ENCODE data around the gene GRIA1.

GRCh38 chr5:153504726-153505125 is 14.3 kb downstream of the GRIA1 start:
- no peak for TF ChIP-seq CTCF (conservative IDR thresholded peaks at IDR 0.05; ENCODE audit: low read length)
- TF ChIP-seq EZH2phosphoT487 (IDR thresholded peaks at IDR 0.05; ENCODE audit: borderline replicate concordance) = no peak

Measured in Loucy (cell line).